Measurements from ENCODE around the gene PAPOLG.
A peak's percentile ranks its signal among the peaks of the same experiment; 100 is the strongest.

The PAPOLG gene

DNA sequence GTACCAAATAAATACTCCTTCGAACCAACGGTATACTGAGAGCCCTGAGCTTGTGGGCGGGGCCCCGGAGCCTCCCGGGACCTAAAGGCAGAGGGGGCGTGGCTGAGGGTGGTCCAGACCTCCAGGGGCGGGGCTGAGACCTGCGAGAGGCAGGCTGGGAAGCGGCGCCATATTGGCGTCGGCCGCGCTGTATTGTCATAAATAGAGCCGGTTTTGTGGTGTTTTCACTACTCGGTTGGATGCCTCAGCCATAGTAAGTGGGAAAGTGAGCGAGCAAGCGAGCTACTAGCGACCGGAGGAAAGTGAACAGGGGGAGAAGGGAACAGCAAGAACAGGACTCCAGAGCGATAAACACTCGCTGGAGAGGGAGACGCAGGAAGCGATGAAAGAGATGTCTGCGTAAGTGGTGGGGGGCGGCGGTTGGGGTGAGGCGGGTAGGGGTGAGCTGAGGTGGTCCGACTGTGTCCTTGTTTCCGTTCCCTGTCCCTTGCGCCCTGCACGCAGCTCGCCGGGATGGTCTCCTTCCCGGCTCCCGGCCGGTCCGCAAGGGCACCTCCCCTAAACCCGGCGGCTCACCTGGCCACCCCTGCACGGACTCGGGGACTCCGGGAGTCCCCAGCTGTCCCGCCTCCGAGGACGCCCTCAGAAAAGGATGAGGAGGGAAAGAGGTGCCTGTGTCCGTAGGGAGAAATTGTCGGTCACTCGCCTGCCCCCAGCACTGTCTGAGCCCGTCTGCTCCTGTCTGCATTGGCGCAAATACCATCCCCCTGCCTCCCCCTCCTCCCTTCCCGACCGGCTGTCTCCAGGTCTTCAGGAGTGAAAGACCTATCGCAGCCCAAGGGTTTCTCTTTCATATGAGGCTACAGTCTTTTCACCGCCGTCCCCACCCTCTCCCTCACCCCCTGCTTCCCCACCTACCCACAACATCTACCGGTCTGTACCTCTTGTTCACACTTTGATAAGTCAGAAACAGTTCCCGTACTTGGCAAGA is at the start of gene PAPOLG:
Gene PAPOLG, plus strand, starts transcription at position 172 of the 991 bp plus-strand sequence. Its CDS starts 211 bp downstream, at position 383.
- DNase-seq = peak; percentile 98

DNA sequence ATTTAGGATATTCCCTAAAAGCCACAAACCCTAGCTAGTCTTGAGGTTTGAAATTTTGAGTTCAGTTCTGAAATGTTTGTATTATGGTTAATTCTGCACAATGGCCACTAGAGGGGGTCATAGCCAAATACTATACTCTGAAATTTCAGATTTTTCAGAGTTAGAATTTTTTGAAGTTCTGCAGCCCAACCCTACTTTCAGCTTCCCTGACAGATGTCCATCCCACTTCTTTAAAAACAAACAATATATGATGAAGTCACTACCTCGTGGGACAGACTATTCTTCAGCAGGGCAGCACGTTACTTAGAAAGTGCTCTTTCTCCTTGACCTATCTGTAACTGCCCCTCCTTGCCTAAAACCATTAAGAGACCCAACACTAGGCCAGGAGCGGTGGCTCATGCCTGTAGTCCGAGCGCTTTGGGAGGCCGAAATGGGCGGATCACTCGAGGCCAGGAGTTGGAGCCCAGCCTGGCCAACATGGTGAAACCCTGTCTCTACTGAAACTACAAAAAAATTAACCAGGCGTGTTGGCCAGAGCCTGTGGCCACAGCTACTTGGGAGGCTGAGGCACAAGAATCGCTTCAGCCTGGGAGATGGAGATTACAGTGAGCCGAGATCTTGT is 48.2 kb upstream of the PAPOLG start:
- DNase-seq = no peak

DNA sequence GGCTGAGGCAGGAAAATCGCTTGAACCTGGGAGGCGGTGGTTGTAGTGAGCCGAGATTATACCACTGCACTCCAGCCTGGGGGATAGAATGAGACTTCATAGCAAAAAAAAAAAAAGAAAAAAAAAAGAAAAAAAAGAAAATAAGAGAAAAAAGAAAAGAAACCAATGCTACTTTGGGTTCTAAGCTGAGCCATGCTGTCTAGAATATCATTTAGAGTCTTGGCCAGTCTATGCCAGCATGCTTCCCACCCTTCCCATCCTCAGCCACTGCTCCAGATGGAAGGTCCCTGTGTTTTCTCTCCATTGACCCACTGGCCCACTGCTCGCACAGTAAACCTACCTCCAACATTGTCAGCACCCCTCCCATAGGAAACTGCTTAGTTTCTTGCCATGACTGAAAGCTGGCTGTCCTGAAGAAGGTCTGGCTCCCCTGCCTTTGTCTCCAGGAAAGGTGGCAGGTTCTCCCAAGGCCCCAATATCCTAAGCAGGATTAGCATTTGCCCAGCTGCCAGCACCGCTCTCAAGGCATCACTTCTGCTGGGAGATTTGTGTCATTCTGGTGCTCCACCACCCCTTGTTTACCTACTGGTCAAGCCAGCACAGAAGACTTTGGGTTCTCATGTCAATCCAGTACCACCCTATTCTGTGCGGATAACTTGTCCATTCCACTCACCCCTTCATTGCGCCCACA is 47.3 kb upstream of the PAPOLG start:
- DNase-seq = no peak

DNA sequence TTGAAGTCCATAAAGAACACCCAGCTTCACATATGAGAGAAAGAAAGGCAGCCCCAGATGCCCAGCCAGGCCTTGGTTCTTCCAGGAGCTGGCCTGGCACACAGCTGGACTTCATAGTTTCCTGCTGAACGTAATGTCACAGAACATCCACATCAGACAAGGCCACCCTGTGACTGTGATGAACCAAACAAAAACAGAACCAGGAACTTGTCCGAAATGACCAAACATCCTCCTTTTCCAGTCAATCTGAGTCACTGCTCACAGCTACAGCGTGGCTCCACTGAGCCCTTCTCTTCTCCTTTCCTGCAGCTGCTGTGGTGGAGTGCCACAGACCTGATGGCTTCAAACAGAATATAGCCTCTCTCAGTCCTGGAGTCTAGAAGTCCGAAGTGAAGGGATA is 45.4 kb upstream of the PAPOLG start:
- DNase-seq = no peak

DNA sequence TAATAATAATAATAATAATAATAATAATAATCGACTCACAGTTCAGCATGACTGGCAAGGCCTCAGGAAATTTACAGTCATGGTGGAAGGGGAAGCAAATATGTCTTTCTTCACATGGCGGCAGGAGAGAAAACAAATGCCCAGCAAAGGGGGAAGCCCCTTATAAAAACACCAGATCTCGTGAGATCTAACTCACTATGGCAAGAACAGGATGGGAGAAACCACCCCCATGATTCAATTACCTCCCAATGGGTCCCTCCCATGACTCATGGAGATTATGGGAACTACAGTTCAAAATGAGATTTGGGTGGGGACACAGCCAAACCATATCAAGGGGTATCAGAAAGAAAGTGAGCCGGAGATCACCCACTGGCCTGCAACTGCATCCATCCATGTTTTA is 40.5 kb upstream of the PAPOLG start:
- no peak for DNase-seq

DNA sequence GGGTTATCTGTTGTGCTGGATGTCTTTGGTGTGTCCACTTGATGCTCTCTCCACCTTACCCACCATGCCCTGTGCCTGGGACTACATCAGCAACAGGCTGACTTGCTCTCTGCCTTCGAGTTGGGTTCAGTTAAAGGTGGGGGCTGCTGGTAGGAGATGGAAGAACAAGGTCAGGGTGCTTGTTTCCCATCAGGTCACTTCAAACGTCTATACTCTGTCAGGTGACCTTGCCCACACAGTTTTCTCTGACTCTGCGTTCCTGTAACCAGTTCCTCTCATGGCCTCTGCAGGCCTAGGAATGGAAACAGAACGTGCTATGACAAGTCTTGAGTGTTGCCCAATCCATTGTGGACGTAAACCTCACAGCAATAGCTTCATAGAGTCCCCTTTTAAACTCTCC is 38.4 kb upstream of the PAPOLG start:
- DNase-seq = no peak

DNA sequence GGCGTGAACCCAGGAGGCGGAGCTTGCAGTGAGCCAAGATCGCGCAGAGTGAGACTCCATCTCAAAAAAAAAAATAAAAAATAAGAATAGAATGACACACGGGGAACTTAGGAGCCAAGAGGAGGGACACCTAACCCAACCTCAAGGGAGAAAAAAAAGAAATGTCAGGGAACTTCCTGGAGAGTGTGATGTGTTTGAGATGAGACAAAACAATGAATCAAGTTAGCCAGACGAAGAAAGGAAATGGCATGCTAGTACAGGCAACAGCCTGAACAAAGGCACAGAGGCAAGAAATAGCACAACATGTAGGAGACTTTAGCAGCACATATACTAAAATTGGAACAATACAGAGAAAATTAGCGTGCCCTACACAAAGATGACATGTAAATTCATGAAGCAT is 36.7 kb upstream of the PAPOLG start:
- DNase-seq = no peak

DNA sequence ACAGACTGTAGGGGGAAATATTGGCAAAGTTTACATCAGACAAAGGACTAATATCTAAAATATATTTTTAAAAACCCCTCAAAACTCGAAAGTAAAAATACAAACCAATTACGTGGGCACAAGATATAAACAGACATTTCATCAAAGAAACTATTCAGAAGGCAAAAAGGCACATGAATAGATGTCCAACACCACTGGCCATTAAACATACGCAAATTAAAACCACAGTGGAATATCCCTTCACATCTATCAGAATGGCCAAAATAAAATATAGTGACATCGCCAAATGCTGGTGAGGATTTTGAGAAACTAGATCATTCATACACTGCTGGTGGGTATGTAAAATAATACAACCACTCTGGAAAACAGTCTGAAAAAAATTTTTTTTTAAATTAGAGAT is 30.6 kb upstream of the PAPOLG start:
- no peak for DNase-seq

DNA sequence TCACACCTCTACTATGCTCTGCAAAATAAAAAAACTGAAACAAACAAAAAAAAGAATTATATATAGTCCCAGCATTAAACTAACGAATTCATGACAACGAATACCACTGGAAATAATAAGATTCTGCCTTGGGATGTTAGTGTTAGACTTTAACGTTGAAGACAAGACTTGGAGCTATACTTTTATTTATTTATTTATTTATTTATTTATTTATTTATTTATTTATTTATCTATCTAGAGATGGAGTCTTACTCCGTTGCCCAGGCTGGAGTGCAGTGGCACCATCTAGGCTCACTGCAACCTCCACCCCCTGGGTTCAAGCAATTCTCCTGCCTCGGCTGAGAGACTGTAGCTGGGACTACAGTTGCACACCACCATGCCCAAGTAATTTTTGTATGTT is 27.2 kb upstream of the PAPOLG start:
- DNase-seq = no peak

DNA sequence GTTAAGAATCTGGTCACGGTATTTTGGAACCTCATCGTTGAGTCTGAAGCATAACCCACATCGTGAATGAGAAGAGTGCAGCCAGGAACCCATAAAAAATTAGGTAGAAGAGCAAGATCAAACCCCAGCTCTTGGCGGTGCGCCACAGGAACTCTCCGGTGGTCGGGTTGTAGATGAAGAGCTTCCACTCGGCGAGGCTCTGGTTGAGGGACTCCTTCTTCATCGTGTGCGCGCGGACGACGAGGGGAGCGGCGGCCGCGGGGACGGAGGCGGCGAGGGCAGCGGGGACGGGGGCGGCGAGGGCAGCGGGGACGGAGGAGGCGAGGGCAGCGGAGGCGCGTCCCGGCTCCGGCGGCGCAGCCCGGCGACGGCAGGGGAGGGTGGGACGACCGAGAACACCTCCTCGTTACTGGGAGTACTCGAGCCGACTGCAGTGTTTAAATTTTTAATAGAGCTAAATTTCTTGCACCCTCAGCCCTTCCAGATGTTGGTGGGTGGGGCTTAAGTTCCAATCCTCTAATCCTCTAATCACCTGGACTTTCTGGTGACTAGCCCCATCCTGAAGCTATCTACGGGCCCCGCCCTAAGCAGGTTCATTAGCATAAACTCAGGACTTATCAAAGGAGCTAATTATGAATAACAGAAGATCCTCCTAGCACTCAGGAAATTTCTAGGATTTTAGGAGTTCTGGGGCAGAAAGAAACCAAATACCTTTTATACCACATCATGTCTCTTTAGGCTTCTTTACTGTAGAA is 20.4 kb upstream of the PAPOLG start:
- no peak for DNase-seq

DNA sequence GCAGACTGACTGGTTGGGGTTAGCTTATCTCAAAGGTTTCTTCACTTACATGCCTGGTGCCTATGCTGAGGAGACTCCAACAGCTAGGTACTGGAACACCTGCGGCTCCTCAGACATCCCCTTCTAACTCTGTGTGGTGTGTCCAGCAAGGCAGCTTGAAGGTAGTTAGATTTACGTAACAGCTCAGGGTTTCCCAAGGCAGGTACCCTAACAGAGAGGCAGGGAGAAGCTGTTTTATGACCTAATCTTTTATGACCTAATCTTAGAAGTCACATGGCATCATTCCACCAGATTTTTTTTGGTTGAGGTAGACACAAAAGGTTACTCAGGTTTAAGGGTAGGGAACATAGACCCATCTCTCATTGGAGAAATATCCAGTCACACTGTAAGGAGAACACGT is 17.4 kb upstream of the PAPOLG start:
- no peak for DNase-seq

DNA sequence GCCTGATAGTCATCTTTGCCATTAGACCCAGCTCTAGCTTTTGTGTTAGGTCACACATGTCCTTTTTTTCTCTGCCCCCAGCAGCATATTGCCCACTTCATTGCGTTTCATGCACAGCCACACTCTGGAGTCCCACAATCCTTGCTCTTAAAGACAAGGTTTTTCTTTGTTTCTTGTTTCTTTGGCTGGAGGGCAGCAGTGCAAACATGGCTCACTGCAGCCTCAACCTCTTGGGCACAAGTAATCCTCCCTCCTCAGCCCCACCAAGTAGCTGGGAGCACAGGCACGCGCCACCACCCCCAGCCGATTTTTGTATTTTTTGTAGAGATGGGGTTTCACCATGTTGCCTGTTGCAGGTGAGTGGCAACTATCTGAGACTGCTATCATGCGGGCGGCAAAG is 16.9 kb upstream of the PAPOLG start:
- no peak for DNase-seq

DNA sequence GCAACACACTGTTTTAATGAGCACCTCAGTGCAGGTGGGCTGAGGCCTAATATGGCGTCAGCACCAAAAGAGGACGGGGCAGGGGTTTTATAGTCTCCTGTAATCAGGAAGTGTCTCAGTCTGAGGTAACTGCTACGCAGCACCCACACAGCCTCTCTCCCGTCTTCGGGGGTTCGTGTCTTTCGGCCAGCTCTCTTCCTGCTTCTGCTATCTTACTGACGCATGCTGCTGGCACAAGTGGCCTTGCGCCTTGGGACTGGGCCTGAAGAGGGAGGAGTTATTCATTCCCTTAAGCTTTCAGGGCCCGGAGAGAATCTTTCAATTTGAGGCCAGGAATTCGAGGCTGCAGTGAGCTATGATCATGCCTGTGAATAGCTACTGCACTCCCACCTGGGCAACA is 14.5 kb upstream of the PAPOLG start:
- DNase-seq = no peak

DNA sequence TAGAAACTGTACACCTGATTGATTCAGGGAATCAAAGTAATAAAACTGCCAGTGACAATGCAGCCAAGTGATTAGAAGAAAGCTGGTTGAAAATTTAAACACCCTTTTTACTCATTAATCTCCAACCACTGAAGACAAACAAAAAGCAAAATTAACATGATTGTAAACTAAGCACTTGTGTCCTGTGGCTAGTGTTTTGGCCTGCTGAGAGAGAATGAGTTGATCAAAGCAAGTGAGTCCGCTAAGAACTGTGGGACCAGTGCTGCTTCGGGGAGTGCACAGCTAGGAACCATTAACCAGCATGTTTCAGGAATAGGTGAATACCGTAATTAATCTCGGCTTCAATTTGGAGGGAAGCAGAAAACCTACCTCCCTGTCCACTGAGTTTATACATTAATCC is 13.6 kb upstream of the PAPOLG start:
- no peak for DNase-seq

DNA sequence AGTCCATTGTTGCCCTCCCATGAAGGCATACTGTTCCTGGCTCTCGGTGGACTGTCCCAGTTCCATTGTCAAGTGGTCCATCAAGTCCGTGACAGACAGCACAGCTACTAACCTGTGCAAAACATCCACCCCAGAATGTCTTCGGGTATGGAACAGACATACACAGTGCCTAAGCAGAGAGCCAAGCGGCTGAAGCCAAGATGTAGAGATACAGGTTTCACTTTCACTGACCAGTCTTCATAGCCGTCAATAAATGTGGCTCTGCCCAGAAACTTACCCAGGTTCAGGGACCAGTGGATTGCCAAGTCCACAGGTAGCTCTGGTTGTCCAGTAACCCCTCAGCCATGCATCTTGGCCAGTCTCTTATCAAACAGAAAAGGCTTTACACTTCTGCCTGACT is 10.7 kb upstream of the PAPOLG start:
- DNase-seq = no peak

DNA sequence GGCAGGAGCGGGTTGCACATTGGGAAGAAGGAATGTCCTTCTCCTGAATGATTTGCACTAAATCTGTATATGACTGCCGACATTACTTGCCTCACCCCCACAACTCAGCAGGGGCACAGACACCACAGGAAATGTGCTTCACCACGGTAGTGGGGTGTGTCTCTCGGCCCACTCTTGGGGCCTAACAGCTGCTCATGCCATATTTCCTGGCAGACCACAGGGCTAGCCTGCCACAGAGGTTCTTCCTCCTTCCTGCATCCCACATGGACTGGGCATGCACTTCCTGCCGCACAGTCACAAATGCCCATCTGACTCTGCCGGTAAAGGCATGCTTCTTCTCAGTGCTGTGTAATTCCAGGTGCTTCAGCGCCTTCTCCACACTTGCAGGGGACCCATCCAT is 10.3 kb upstream of the PAPOLG start:
- DNase-seq = no peak

DNA sequence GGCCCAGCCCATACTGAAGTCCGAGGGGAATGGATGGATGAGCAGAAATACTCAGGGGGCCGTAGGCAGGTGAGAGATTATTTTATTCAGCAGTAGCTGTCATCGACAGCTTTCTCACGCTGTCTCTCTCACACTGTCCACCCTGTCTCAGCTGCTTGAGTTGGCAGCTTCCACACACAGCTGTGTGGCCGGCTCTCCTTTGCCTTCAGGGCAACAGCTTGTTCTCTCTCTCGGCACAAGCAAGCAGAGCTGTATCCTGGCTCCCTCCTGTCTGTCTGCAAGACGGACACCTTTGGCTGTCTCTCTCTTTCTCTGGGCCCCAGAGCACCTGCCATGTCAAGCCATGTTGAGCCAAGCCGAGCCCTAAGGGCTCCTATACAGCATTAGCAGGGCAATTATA is 9.8 kb upstream of the PAPOLG start:
- DNase-seq = no peak

DNA sequence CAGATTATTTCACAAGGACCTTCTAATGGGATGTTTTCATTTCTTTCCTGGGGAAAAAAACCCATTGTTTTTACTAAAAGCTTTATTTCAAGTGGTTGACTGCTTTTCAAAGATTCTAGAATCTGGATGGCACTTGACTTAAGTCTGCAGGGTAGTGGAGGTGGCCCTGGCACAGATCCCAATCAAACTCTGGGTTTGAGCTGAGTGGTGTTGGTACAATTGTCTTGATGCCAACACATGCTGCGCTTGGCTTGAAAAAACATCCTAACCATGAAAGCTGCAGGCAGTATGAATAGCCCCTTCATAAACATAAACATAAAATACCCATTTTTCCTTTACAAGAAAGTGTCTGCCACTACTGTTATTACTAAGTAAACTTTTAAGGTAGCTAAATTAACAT is 3.6 kb downstream of the PAPOLG start:
- no peak for DNase-seq

DNA sequence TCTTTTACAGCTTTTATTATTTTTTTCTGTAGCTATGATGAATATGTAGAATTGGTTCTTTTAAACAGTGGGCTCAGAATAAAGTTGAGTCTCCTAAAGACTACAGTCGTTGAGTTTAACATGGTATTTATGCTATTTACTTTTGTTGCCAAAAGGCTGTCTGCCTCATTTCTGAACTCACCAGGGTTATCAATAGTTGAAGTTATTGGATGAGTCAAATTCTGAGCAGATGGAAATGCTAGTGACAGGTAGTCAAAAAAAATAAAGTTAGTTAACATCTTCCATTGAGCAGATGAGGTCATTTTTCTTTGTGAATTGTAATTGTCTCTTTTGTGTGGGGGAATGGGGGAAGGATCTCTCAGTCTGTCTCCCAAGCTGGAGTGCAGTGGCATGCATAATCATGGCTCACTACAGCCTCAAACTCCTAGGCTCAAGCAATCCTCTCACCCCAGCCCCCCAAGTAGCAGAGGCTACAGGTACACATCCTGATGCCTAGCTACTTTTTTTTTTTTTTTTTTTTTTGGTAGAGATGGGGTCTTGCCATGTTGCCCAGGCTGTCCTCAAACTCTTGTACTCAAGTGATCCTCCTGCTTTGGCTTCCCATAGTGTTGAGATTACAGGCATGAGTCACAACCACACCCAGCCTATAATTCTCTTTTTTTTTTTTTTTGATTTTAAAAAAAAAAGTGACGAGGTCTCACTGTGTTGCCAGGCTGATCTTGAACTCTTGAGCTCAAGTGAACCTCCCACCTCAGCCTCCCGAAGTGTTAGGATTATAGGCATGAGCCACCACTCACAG is 8.9 kb downstream of the PAPOLG start:
- no peak for DNase-seq

DNA sequence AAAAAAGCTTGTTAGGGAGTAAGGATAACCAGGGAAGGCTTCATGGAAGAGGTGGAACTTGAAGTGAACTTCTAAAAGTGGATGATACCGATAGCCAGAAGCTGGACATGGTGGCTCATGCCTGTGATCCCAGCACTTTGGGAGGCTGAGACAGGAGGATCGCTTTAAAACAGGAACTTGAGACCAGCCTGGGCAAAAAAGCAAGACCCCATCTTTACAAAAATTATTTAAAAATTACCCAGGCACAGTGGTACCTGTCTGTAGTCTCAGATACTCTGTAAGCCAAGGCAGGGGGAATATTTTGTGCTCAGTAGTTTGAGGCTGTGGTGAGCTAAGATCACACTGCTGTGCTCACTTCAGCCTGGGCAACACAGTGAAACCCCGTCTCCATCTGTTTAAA is 10.2 kb downstream of the PAPOLG start:
- no peak for DNase-seq

DNA sequence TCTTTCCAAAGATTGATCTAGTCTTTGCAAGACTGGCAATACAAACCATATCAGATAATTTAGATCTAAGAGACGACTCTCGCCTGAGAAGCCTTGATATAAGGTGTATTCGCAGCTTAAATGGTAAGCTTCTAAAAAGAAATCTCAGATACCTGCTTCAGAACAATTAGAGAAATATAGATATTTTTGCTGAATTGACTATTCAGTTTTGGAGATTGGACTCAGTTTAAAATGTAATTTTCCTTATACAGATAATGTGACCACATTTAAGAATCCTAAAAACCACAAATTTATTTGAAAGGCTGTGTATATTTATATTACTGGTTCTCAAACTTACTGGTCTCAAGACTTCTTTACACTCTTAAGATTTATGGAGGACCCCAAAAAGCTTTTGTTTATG is 15.4 kb downstream of the PAPOLG start:
- DNase-seq = no peak

DNA sequence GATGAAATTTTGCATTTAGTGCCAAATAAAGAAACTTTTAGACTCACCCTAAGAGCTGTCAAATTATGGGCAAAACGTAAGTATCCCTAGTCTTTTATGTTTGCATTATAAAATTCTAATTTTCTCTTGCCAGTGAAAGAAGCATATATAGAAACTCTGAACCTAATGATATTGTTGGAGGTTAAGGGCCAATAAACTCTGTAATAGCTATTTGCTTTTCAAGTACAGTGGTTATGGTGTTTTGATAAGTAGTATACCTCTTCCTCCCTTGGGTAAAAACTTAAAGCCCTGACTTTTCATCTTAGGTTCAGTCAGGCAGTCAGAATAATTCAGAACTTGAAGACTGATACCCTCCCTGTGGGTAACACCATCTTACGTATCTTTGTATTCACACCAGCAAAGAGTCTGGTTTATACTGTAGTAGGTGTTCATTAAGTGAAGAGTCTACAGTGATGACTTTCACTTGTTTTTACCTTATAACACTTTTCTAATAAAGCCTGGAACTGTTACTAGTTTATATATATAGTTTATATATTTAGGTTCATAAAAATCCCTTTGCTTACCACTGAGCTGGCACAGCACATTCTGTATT is 19.1 kb downstream of the PAPOLG start:
- DNase-seq = no peak
